Neuron (in vitro differentiated cells): ENCODE results near the gene SETBP1.

ENCODE experiments used
- H2AFZ ChIP-seq: one replicate; pipeline ENCODE4 v1.6.1; 2013; ENCODE audit warnings: low read depth, mild to moderate bottlenecking, inconsistent platforms, low read length, moderate library complexity
- H3K27me3 ChIP-seq: one replicate; pipeline ENCODE4 v1.6.1; 2013; ENCODE audit warnings: low read length; ENCODE audit not compliant: insufficient read depth
- H3K36me3 ChIP-seq: one replicate; pipeline ENCODE4 v1.6.1; 2013; ENCODE audit warnings: low read length; ENCODE audit not compliant: insufficient read depth
- H3K4me1 ChIP-seq: one replicate; pipeline ENCODE4 v1.6.1; 2013; ENCODE audit warnings: low read length; ENCODE audit not compliant: insufficient read depth
- H3K4me3 ChIP-seq: 2 replicates; pipeline ENCODE4 v1.5.1; 2013; ENCODE audit warnings: mild to moderate bottlenecking, low read length, moderate library complexity
- H3K9me3 ChIP-seq: one replicate; pipeline ENCODE4 v1.6.1; 2013; ENCODE audit warnings: low read length

The SETBP1 gene

GRCh38 chr18:44817831-44818473 lies 137.3 kb downstream of the SETBP1 start:
- Histone ChIP-seq H3K27me3 (no peaks in the 10 kb centered on the region), H3K36me3 (peaks cover 11% of the 10 kb centered on the region), H3K9me3 (peaks cover 2% of the 10 kb centered on the region), H3K4me1 (peaks cover 25% of the 10 kb centered on the region), H3K4me3 (no peak overlapping the region), H2AFZ (no peak overlapping the region)

- no peaks in the 10 kb centered on the region for H3K27me3 ChIP-seq
- peaks cover 25% of the 10 kb centered on the region for H3K4me1 ChIP-seq
- no peak overlapping the region for H2AFZ ChIP-seq
- H3K9me3 ChIP-seq, result peaks cover 2% of the 10 kb centered on the region
- peaks cover 11% of the 10 kb centered on the region for H3K36me3 ChIP-seq
- H3K4me3 ChIP-seq, result no peak overlapping the region
Measured at GRCh38 chr18:44818668-44819403, 138.1 kb downstream of the SETBP1 start.

GRCh38 chr18:44819944-44820510 lies 139.3 kb downstream of the SETBP1 start:
- Histone ChIP-seq H3K27me3 (no peaks in the 10 kb centered on the region), H3K9me3 (peaks cover 2% of the 10 kb centered on the region), H3K4me1 (peaks cover 29% of the 10 kb centered on the region), H2AFZ (no peak overlapping the region), H3K4me3 (no peak overlapping the region), H3K36me3 (peaks cover 11% of the 10 kb centered on the region)

- no peaks in the 10 kb centered on the region for H3K27me3 ChIP-seq
- no peak overlapping the region for H2AFZ ChIP-seq
- peaks cover 19% of the 10 kb centered on the region for H3K4me1 ChIP-seq
- no peak overlapping the region for H3K4me3 ChIP-seq
- H3K36me3 ChIP-seq, result peaks cover 11% of the 10 kb centered on the region
- peaks cover 2% of the 10 kb centered on the region for H3K9me3 ChIP-seq
Measured at GRCh38 chr18:44821924-44822323, 141.2 kb downstream of the SETBP1 start.

GRCh38 chr18:44823286-44823685 lies 142.6 kb downstream of the SETBP1 start:
- Histone ChIP-seq H3K4me1 (peaks cover 29% of the 10 kb centered on the region), H2AFZ (no peak overlapping the region), H3K36me3 (peaks cover 11% of the 10 kb centered on the region), H3K4me3 (no peak overlapping the region), H3K9me3 (peaks cover 2% of the 10 kb centered on the region), H3K27me3 (no peaks in the 10 kb centered on the region)

- H3K4me1 ChIP-seq, result peaks cover 32% of the 10 kb centered on the region
- no peak overlapping the region for H2AFZ ChIP-seq
- no peaks in the 10 kb centered on the region for H3K27me3 ChIP-seq
- H3K9me3 ChIP-seq, result peaks cover 2% of the 10 kb centered on the region
- peaks cover 11% of the 10 kb centered on the region for H3K36me3 ChIP-seq
- H3K4me3 ChIP-seq, result no peak overlapping the region
Measured at GRCh38 chr18:44823782-44824181, 143.1 kb downstream of the SETBP1 start.

- Histone ChIP-seq H3K4me3 (no peak overlapping the region), H3K36me3 (peaks cover 4% of the 10 kb centered on the region), H3K4me1 (peaks cover 35% of the 10 kb centered on the region), H3K9me3 (peaks cover 1% of the 10 kb centered on the region), H3K27me3 (no peaks in the 10 kb centered on the region), H2AFZ (no peak overlapping the region)
Measured at GRCh38 chr18:44824884-44825283, 144.2 kb downstream of the SETBP1 start.

- H3K4me1 ChIP-seq, result peaks cover 35% of the 10 kb centered on the region
- H3K4me3 ChIP-seq, result no peak overlapping the region
Measured at GRCh38 chr18:44826418-44827259, 146.0 kb downstream of the SETBP1 start.

GRCh38 chr18:44828080-44828479 lies 147.4 kb downstream of the SETBP1 start:
- Histone ChIP-seq H3K36me3 (no peaks in the 10 kb centered on the region), H3K4me3 (no peak overlapping the region), H2AFZ (no peak overlapping the region), H3K4me1 (peaks cover 35% of the 10 kb centered on the region), H3K27me3 (no peaks in the 10 kb centered on the region), H3K9me3 (no peaks in the 10 kb centered on the region)

More at GRCh38 chr18:44826418-44827259, 146.0 kb downstream of the SETBP1 start:
- Histone ChIP-seq H3K36me3 (no peaks in the 10 kb centered on the region), H2AFZ (no peak overlapping the region), H3K9me3 (no peaks in the 10 kb centered on the region), H3K27me3 (no peaks in the 10 kb centered on the region)

- H3K4me1 ChIP-seq, result peaks cover 47% of the 10 kb centered on the region
- H3K4me3 ChIP-seq, result no peak overlapping the region
- no peaks in the 10 kb centered on the region for H3K27me3 ChIP-seq
- no peaks in the 10 kb centered on the region for H3K9me3 ChIP-seq
- H2AFZ ChIP-seq, result no peak overlapping the region
- H3K36me3 ChIP-seq, result no peaks in the 10 kb centered on the region
Measured at GRCh38 chr18:44830581-44830980, 149.9 kb downstream of the SETBP1 start.

- Histone ChIP-seq H3K36me3 (peaks cover 2% of the 10 kb centered on the region), H3K27me3 (no peaks in the 10 kb centered on the region), H2AFZ (no peak overlapping the region), H3K9me3 (no peaks in the 10 kb centered on the region), H3K4me1 (peaks cover 37% of the 10 kb centered on the region), H3K4me3 (no peak overlapping the region)
Measured at GRCh38 chr18:44833786-44834185, 153.1 kb downstream of the SETBP1 start.

GRCh38 chr18:44834867-44835469 lies 154.3 kb downstream of the SETBP1 start:
- Histone ChIP-seq H3K4me1 (peaks cover 44% of the 10 kb centered on the region), H3K27me3 (no peaks in the 10 kb centered on the region), H2AFZ (no peak overlapping the region), H3K36me3 (peaks cover 2% of the 10 kb centered on the region), H3K9me3 (no peaks in the 10 kb centered on the region), H3K4me3 (no peak overlapping the region)
